Suprapubic skin (tissue), 4 donors: ENCODE measurements around the gene ATG4D.

Source experiments
- CTCF ChIP-seq, 2 donors: fragments of 200-600 bp in 1 of 2; fragments of 450-650 bp in 1 of 2; sonication (generic) in 1 of 2; IDR thresholded peaks; one replicate each; pipeline ENCODE4 v1.5.1; 2016 to 2019; ENCODE audit warnings: antibody characterized with exemption in 2 of 2, mild to moderate bottlenecking in 1 of 2, moderate library complexity in 1 of 2
- EP300 ChIP-seq: sonication (generic); formaldehyde crosslinking; IDR thresholded peaks from one replicate; pipeline ENCODE4 v1.6.1; 2017; ENCODE audit warnings: antibody characterized with exemption
- POLR2A ChIP-seq, 2 donors: fragments of 450-650 bp; IDR thresholded peaks; one replicate each; pipeline ENCODE4 v1.6.1; 2017; ENCODE audit warnings: antibody characterized with exemption in 2 of 2, mild to moderate bottlenecking in 2 of 2, moderate library complexity in 2 of 2
- POLR2AphosphoS5 ChIP-seq, 3 donors: sonication (generic); formaldehyde crosslinking; IDR thresholded peaks; one replicate each; pipeline ENCODE4 v1.6.1; 2017; ENCODE audit warnings: antibody characterized with exemption in 3 of 3

- TF ChIP-seq CTCF (IDR thresholded peaks at IDR 0.05) (no peak), POLR2A (IDR thresholded peaks at IDR 0.05) (no peak), EP300 (no peak), POLR2AphosphoS5 (IDR thresholded peaks at IDR 0.05) (no peak)
Measured at GRCh38 chr19:10587022-10587838, 43.5 kb downstream of the ATG4D start, which contains the start of gene AP1M2.
